Immature natural killer cell (primary cell): ENCODE measurements around the gene SPINDOC. TPM values are rescaled to one million over a fixed set of nuclear protein-coding genes. Genes with fewer than 3 reads are reported as not detected.

ENCODE experiments used
- DNase-seq, 3 donors: peaks; one replicate each; pipeline ENCODE4 v3.0.0; 2022; ENCODE audit warnings: mixed read lengths in 1 of 3
- H3K27ac Mint-ChIP-seq, 6 donors: one replicate each; pipeline ENCODE4 v1.8.0; 2020; ENCODE audit warnings: mixed read lengths in 6 of 6, mild to moderate bottlenecking in 5 of 6, inconsistent platforms in 4 of 6, moderate library complexity in 3 of 6
- H3K27me3 Mint-ChIP-seq, 3 donors: one replicate each; pipeline ENCODE4 v1.8.0; 2020 to 2021; ENCODE audit warnings: low read depth in 3 of 3, mild to moderate bottlenecking in 3 of 3, mixed read lengths in 3 of 3, moderate library complexity in 3 of 3, inconsistent platforms in 1 of 3
- H3K36me3 Mint-ChIP-seq, 3 donors: one replicate each; pipeline ENCODE4 v1.8.0; 2020; ENCODE audit warnings: mixed read lengths in 3 of 3, inconsistent platforms in 2 of 3, mild to moderate bottlenecking in 2 of 3
- H3K4me1 Mint-ChIP-seq, 2 donors: one replicate each; pipeline ENCODE4 v1.8.0; 2020; ENCODE audit warnings: inconsistent platforms in 2 of 2, mild to moderate bottlenecking in 2 of 2, mixed read lengths in 2 of 2, moderate library complexity in 1 of 2
- H3K4me3 Mint-ChIP-seq, 5 donors: one replicate each; pipeline ENCODE4 v1.8.0; 2020; ENCODE audit warnings: mild to moderate bottlenecking in 5 of 5, mixed read lengths in 5 of 5, inconsistent platforms in 3 of 5, moderate library complexity in 3 of 5
- H3K9me3 Mint-ChIP-seq, 6 donors: one replicate each; pipeline ENCODE4 v1.8.0; 2020; ENCODE audit warnings: mild to moderate bottlenecking in 6 of 6, mixed read lengths in 6 of 6, inconsistent platforms in 4 of 6, moderate library complexity in 3 of 6
- polyA plus RNA-seq, 3 donors: library from polyadenylated mRNA; unstranded; fragments of 300-500 nt; fragmentation: Illumina TruSeq; gene quantifications; one replicate each; pipeline ENCODE4 v1.2.3, GENCODE V29; 2021

The SPINDOC gene
- polyA plus RNA-seq, 3 donors from 2014 or later: 0.36 to 2.3 (median 1.2) TPM

DNA sequence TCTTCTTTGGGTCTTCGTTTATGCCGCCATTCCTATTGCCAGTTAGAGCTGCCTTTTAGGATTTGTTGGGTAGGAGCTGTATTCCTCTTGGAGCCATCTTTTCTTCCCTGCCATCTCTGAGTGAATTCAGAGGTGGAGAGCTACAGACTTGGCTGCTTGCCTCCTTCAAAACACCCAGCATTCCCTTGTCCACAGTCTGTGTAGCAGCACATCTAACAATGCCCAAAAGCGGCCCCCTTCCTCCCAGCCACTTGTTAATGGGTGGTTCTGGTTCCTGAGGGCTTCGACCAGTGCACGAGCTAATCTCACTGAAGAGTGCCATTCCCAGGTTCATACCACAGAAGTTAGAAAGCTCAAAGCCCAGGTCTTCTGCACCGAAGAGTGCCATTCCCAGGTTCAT lies 63.4 kb downstream of the SPINDOC start:
- H3K4me1 Mint-ChIP-seq: peaks cover 83 to 89% of the 10 kb centered on the region in 2 donors
- no peak overlapping the region for H3K4me3 Mint-ChIP-seq
- H3K27ac Mint-ChIP-seq: peak overlapping the region in 3 of 6 donors; percentile 7 to 57 (median 45)
- peaks cover 0 to 2% (median 0%) of the 10 kb centered on the region in 3 donors for H3K27me3 Mint-ChIP-seq
- H3K9me3 Mint-ChIP-seq: no peaks in the 10 kb centered on the region
- peaks cover 0 to 4% (median 0%) of the 10 kb centered on the region in 3 donors for H3K36me3 Mint-ChIP-seq
- no peak for DNase-seq

Other genes with a start within 250 kb of the SPINDOC start
- gene PLAAT3, start 199.0 kb upstream of the SPINDOC start, polyA plus RNA-seq: 10 to 100 TPM; 63.6 to 85.2 (median 84.6) TPM
- gene ATL3, start 142.1 kb upstream of the SPINDOC start, polyA plus RNA-seq: 10 to 100 TPM; 28.0 to 33.7 (median 29.8) TPM
- gene RTN3, start 132.0 kb upstream of the SPINDOC start, polyA plus RNA-seq: 10 to 100 TPM; 47.8 to 87.9 (median 62.6) TPM
- gene ZFTA, start 44.7 kb upstream of the SPINDOC start, polyA plus RNA-seq: under 1 TPM in 2 of 3 donors, not detected in 1; 0.11 to 0.12 TPM
- gene MARK2, start 25.7 kb downstream of the SPINDOC start, polyA plus RNA-seq: 10 to 100 TPM; 28.6 to 73.8 (median 31.6) TPM
- gene RCOR2, start 103.7 kb downstream of the SPINDOC start, polyA plus RNA-seq: not detected
- gene NAA40, start 125.5 kb downstream of the SPINDOC start, polyA plus RNA-seq: 10 to 100 TPM; 17.9 to 32.3 (median 18.0) TPM
- 100 to 1,000 TPM; 506 to 686 (median 534) TPM for gene COX8A, start 161.2 kb downstream of the SPINDOC start, polyA plus RNA-seq
- 100 to 1,000 TPM; 143 to 204 (median 164) TPM for gene OTUB1, start 173.0 kb downstream of the SPINDOC start, polyA plus RNA-seq
- gene FLRT1, start 222.5 kb downstream of the SPINDOC start, polyA plus RNA-seq: not detected